ENCODE results near the gene ANO1.

- TF ChIP-seq YY1 (IDR thresholded peaks at IDR 0.05; ENCODE audit: low read depth): no peak
- TF ChIP-seq REST (IDR thresholded peaks at IDR 0.05; ENCODE audit: low read depth): no peak
- TF ChIP-seq TCF12 (IDR thresholded peaks at IDR 0.05; ENCODE audit: low read depth): no peak
- no peak for TF ChIP-seq MAX (IDR thresholded peaks at IDR 0.05)
Observed at GRCh38 chr11:70233962-70234361, 155.8 kb downstream of the ANO1 start.

All from Ishikawa (cell line).